GM23248 (cell line): ENCODE data around the gene KNOP1.

Source experiments
- EZH2 ChIP-seq: fragments of 200-600 bp; sonication (generic); IDR thresholded peaks from 2 replicates; pipeline ENCODE4 v1.6.1; 2018; ENCODE audit warnings: antibody characterized with exemption, mild to moderate bottlenecking; ENCODE audit not compliant: insufficient read depth, poor library complexity, severe bottlenecking
- EZH2phosphoT487 ChIP-seq: fragments of 200-600 bp; sonication (generic); IDR thresholded peaks from 2 replicates; pipeline ENCODE4 v1.6.1; 2018; ENCODE audit warnings: antibody characterized with exemption, moderate library complexity, mild to moderate bottlenecking, low read depth; ENCODE audit not compliant: insufficient read depth

DNA sequence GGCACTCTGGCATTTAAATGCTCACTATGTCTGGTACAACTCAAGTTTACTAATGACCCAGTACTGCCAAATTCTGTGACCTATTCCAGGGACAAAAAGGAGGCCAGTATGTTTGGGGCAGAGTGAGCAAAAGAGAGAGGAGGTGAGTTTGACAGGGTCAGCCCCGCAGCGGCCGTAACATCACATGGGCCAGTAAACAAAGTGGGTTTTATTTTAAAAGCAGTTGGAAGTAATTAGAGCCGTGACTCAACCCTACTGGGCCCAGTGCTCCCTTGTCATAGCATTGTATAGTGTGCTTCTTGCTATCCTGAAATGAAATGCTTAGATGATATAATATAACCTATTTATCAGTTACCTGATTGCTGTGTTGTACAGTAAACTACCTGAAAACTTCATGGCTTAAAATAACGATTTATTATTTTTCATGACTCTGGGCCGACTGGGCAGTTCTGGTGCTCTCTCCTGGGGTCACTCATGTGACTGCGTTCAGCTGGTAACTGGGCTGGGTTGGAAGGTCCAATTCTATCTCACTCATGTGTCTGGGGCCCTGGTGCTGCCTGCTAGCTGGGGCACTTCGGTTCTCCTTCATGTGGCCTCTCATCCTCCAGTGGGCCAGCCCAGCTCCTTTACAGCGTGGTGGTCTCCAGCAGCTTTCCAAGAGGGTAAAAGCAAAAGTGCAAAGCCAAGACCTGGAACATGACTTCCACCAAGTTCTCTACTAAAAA lies 27.4 kb upstream of the KNOP1 start:
- no peak for TF ChIP-seq EZH2
- no peak for TF ChIP-seq EZH2phosphoT487
